Endothelial cell of umbilical vein (primary cell): ENCODE measurements around the gene LARGE1. TPM values are rescaled to one million over a fixed set of nuclear protein-coding genes. Genes with fewer than 3 reads are reported as not detected.

Experiments used
- BruUV-seq: library from RNA; stranded (reverse); fragments of 400-500 nt; replicated peaks from 2 replicates; lab custom pipeline; 2021; lab: Mats Ljungman, UMichigan
- CTCF ChIA-PET: fragments of 300-600, 350-600 bp; sonication (Branson Sonifier 250); formaldehyde crosslinking; loops from one replicate; lab custom pipeline; 2021; ENCODE audit warnings: antibody characterized with exemption, inconsistent platforms; lab: Charles Lee
- POLR2A ChIA-PET: fragments of 300-600, 350-600 bp; sonication (Branson Sonifier 250); formaldehyde crosslinking; loops from one replicate; lab custom pipeline; 2021; ENCODE audit warnings: antibody characterized with exemption, inconsistent platforms; lab: Charles Lee
- DNase-seq: peaks from one replicate; pipeline ENCODE4 v3.0.0-alpha.2; 2011; ENCODE audit warnings: low read depth, low spot score
- FAIRE-seq: peaks from 2 replicates; lab custom pipeline; 2011; peaks lifted over from hg19 to GRCh38; lab: Jason Lieb, UNC
- H2AFZ ChIP-seq: 2 replicates; pipeline ENCODE4 v1.6.0; 2012; ENCODE audit warnings: low read depth, low read length, control low read depth, inconsistent platforms
- H3K27ac ChIP-seq: 2 replicates; pipeline ENCODE4 v1.5.1; 2011; ENCODE audit warnings: low read depth, mild to moderate bottlenecking, control low read depth, low read length, moderate library complexity; ENCODE audit not compliant: insufficient read depth
- H3K27me3 ChIP-seq, 2 experiments: 2 replicates each; pipeline versions ENCODE4 v1.6.0 to v1.6.1; 2011; ENCODE audit warnings: low read length in 2 of 2, mixed read lengths in 1 of 2; ENCODE audit not compliant: control insufficient read depth in 2 of 2, insufficient read depth in 2 of 2
- H3K36me3 ChIP-seq, 2 experiments: 2 replicates in 1 of 2; 3 replicates in 1 of 2; pipeline ENCODE4 v1.5.1; 2011; ENCODE audit warnings: low read length in 2 of 2, mild to moderate bottlenecking in 1 of 2, moderate library complexity in 1 of 2; ENCODE audit not compliant: control insufficient read depth in 2 of 2, insufficient read depth in 2 of 2; ENCODE audit errors: extremely low read depth in 1 of 2
- H3K4me1 ChIP-seq: 3 replicates; pipeline ENCODE4 v1.5.1; 2011; ENCODE audit warnings: mild to moderate bottlenecking, low read length; ENCODE audit not compliant: control insufficient read depth, insufficient read depth; ENCODE audit errors: extremely low read depth
- H3K4me2 ChIP-seq: 2 replicates; pipeline ENCODE4 v1.6.1; 2011; ENCODE audit warnings: low read length, control low read depth, mixed read lengths; ENCODE audit not compliant: insufficient read depth
- H3K4me3 ChIP-seq, 3 experiments: fragments of 200-600 bp in 1 of 3; sonication (generic), shearing (Covaris generic) in 1 of 3; replicated peaks in 1 of 3; 2 replicates each; pipeline ENCODE4 v1.5.1; 2011 to 2016; ENCODE audit warnings: control low read depth in 3 of 3, low read length in 3 of 3, mild to moderate bottlenecking in 2 of 3, inconsistent platforms in 1 of 3, low read depth in 1 of 3, moderate library complexity in 1 of 3; ENCODE audit not compliant: insufficient read depth in 1 of 3
- H3K79me2 ChIP-seq: 2 replicates; pipeline ENCODE4 v1.6.0; 2012; ENCODE audit warnings: low read length, inconsistent platforms; ENCODE audit not compliant: control insufficient read depth, insufficient read depth
- H3K9ac ChIP-seq: replicated peaks from 2 replicates; pipeline ENCODE3; 2011; ENCODE audit warnings: low read length, control low read depth; ENCODE audit not compliant: insufficient read depth; ENCODE audit errors: extremely low read depth
- H3K9me1 ChIP-seq: replicated peaks from 3 replicates; pipeline ENCODE4 v1.6.0; 2011; ENCODE audit warnings: mild to moderate bottlenecking, low read length; ENCODE audit not compliant: control insufficient read depth, insufficient read depth; ENCODE audit errors: extremely low read depth
- H3K9me3 ChIP-seq: replicated peaks from 2 replicates; pipeline ENCODE4 v1.5.1; 2012; ENCODE audit warnings: low read length, inconsistent platforms; ENCODE audit not compliant: control insufficient read depth, insufficient read depth
- H4K20me1 ChIP-seq: replicated peaks from 2 replicates; pipeline ENCODE3; 2011; ENCODE audit warnings: mild to moderate bottlenecking, low read length; ENCODE audit not compliant: control insufficient read depth, insufficient read depth; ENCODE audit errors: extremely low read depth
- CTCF ChIP-seq, 2 donors: IDR thresholded peaks; 1 replicate in 1 of 2; 2 replicates in 1 of 2; pipeline ENCODE4 v1.5.1; 2011; ENCODE audit warnings: low read length in 2 of 2, mild to moderate bottlenecking in 2 of 2, moderate library complexity in 2 of 2, control low read depth in 1 of 2, inconsistent platforms in 1 of 2, low read depth in 1 of 2; ENCODE audit not compliant: insufficient read depth in 1 of 2; ENCODE audit errors: extremely low read depth in 1 of 2
- EZH2 ChIP-seq: IDR thresholded peaks from 2 replicates; pipeline ENCODE4 v1.6.1; 2012; ENCODE audit warnings: borderline replicate concordance, low read depth, mild to moderate bottlenecking, moderate library complexity, low read length, inconsistent platforms; ENCODE audit not compliant: severe bottlenecking
- FOS ChIP-seq: IDR thresholded peaks from 2 replicates; pipeline ENCODE4 v1.6.1; 2011; ENCODE audit warnings: mild to moderate bottlenecking, low read length, moderate library complexity, borderline replicate concordance; ENCODE audit not compliant: insufficient read depth
- JUN ChIP-seq: IDR thresholded peaks from 2 replicates; pipeline ENCODE4 v1.6.1; 2011; ENCODE audit warnings: borderline replicate concordance, low read depth; ENCODE audit not compliant: insufficient read length, insufficient read depth
- MAX ChIP-seq: IDR thresholded peaks from 2 replicates; pipeline ENCODE4 v1.6.1; 2011; ENCODE audit not compliant: insufficient read depth, insufficient read length
- MYC ChIP-seq: IDR thresholded peaks from one replicate; pipeline ENCODE4 v1.6.1; 2011; ENCODE audit warnings: mild to moderate bottlenecking, low read depth, low read length
- POLR2A ChIP-seq: IDR thresholded peaks from 2 replicates; pipeline ENCODE4 v1.6.1; 2012; ENCODE audit warnings: low read depth, mild to moderate bottlenecking, control low read depth, low read length
- dilution Hi-C: fragments of 300-500 bp; cut with MboI; formaldehyde crosslinking; loops from one replicate; pipeline ENCODE4 v1.15.0; 2019; ENCODE audit warnings: low sequenced_read_pairs; ENCODE audit not compliant: extremely low pct_ligation_motif_present
- intact Hi-C: fragments of 100-400 bp; cut with micrococcal nuclease; formaldehyde crosslinking; loops from one replicate; pipeline ENCODE4 v1.10.0; 2022
- polyA plus RNA-seq, 4 experiments: library from polyadenylated mRNA; depleted of rRNA in 3 of 4; stranded (reverse) in 3 of 4; unstranded in 1 of 4; fragments of >200 nt; gene quantifications; 2 replicates each; pipeline versions ENCODE4 v1.2.1 to v1.2.3, GENCODE V29; 2011 to 2012; ENCODE audit warnings: missing spikeins in 1 of 4
- total RNA-seq: library from RNA; stranded (reverse); gene quantifications from 2 replicates; pipeline ENCODE4 v1.2.3, GENCODE V29; 2021

LARGE1 gene
- total and polyA plus RNA-seq, 2 donors (not counting 3 experiments of a cell fraction or from before 2014, with no cell fraction given): 0.95 to 4.4 TPM

- H3K9ac ChIP-seq: no peak overlapping the region
- no TSS peak for BruUV-seq
- H4K20me1 ChIP-seq: no peaks in the 10 kb centered on the region
- FAIRE-seq: no peak
- TF ChIP-seq MYC: no peak
- no peak for TF ChIP-seq MAX
- no peak for TF ChIP-seq POLR2A
- no peak for TF ChIP-seq FOS
- TF ChIP-seq EZH2: no peak
- TF ChIP-seq CTCF (IDR thresholded peaks at IDR 0.05; ENCODE audit: extremely low read depth in 1 of 2, insufficient read depth in 1 of 2, low read depth in 1 of 2, low read length in 2 of 2): no peak
- no peak for TF ChIP-seq JUN
- H3K4me1 ChIP-seq: no peaks in the 10 kb centered on the region
- intact Hi-C loops: no loop called here
- no peaks in the 10 kb centered on the region for H3K9me1 ChIP-seq
- ChIA-PET CTCF (no interaction called here), POLR2A (no interaction called here)
- DNase-seq: no peak
- no peaks in the 10 kb centered on the region for H3K36me3 ChIP-seq
- H3K27me3 ChIP-seq: no peaks in the 10 kb centered on the region
- H3K4me3 ChIP-seq: no peak overlapping the region
- no peak overlapping the region for H2AFZ ChIP-seq
- dilution Hi-C loops: no loop called here
- peaks cover 2% of the 10 kb centered on the region for H3K9me3 ChIP-seq
- H3K4me2 ChIP-seq: no peak overlapping the region
- H3K27ac ChIP-seq: no peak overlapping the region
- no peaks in the 10 kb centered on the region for H3K79me2 ChIP-seq
Measured at GRCh38 chr22:33640900-33641299, 279.4 kb downstream of the LARGE1 start.
